DND-41 (cell line): Measurements from ENCODE around the gene RALY.

Experiments
- ATAC-seq: fragments of 200-7000 bp; cut with Tn5 transposase; 3 replicates; pipeline ENCODE4 v1.9.1; 2021; ENCODE audit warnings: low read depth; ENCODE audit not compliant: insufficient read depth
- DNase-seq: peaks from one replicate; pipeline ENCODE4 v3.0.0-alpha.2; 2020
- H2AFZ ChIP-seq: 2 replicates; pipeline ENCODE4 v1.6.0; 2012; ENCODE audit warnings: low read depth, low read length
- H3K27ac ChIP-seq: 2 replicates; pipeline ENCODE4 v1.5.1; 2012; ENCODE audit warnings: low read length, inconsistent platforms
- H3K27me3 ChIP-seq: fragments of 200-600 bp; sonication (generic); 2 replicates; pipeline ENCODE4 v1.6.0; 2012; ENCODE audit warnings: low read length, mild to moderate bottlenecking, inconsistent platforms; ENCODE audit not compliant: insufficient read depth, poor library complexity
- H3K36me3 ChIP-seq: 2 replicates; pipeline ENCODE4 v1.5.1; 2012; ENCODE audit warnings: low read length, inconsistent platforms; ENCODE audit not compliant: insufficient read depth
- H3K4me1 ChIP-seq: 2 replicates; pipeline ENCODE4 v1.5.1; 2012; ENCODE audit warnings: mild to moderate bottlenecking, low read length; ENCODE audit not compliant: insufficient read depth
- H3K4me2 ChIP-seq: 2 replicates; pipeline ENCODE4 v1.6.0; 2012; ENCODE audit warnings: mild to moderate bottlenecking, moderate library complexity, low read length, inconsistent platforms; ENCODE audit not compliant: insufficient read depth
- H3K4me3 ChIP-seq, 2 experiments: fragments of 200-600 bp in 1 of 2; shearing (Covaris generic) in 1 of 2; 2 replicates each; pipeline ENCODE4 v1.5.1; 2012 to 2016; ENCODE audit warnings: inconsistent platforms in 2 of 2, low read length in 2 of 2, mild to moderate bottlenecking in 2 of 2, low read depth in 1 of 2, moderate library complexity in 1 of 2
- H3K79me2 ChIP-seq: 2 replicates; pipeline ENCODE4 v1.6.0; 2012; ENCODE audit warnings: low read length, inconsistent platforms; ENCODE audit not compliant: insufficient read depth
- H3K9ac ChIP-seq: 2 replicates; pipeline ENCODE4 v1.6.0; 2012; ENCODE audit warnings: low read depth, mild to moderate bottlenecking, inconsistent platforms, low read length, moderate library complexity
- H3K9me3 ChIP-seq: 2 replicates; pipeline ENCODE4 v1.5.1; 2012; ENCODE audit warnings: low read length, moderate library complexity, mild to moderate bottlenecking, inconsistent platforms; ENCODE audit not compliant: insufficient read depth, severe bottlenecking
- H4K20me1 ChIP-seq: 2 replicates; pipeline ENCODE4 v1.6.0; 2012; ENCODE audit warnings: low read length; ENCODE audit not compliant: insufficient read depth
- EZH2 ChIP-seq: IDR thresholded peaks from 3 replicates; pipeline ENCODE4 v1.6.1; 2012; ENCODE audit warnings: borderline replicate concordance, low read depth, mild to moderate bottlenecking, moderate library complexity, low read length, inconsistent platforms; ENCODE audit not compliant: severe bottlenecking
- TF ChIP-seq, protein P1 (sequence below): IDR thresholded peaks from 2 replicates; pipeline ENCODE4 v1.5.1; 2012; ENCODE audit warnings: borderline replicate concordance, low read length, moderate library complexity, mild to moderate bottlenecking; ENCODE audit not compliant: poor library complexity, severe bottlenecking; ENCODE audit errors: extremely low read depth

RALY gene

DNA sequence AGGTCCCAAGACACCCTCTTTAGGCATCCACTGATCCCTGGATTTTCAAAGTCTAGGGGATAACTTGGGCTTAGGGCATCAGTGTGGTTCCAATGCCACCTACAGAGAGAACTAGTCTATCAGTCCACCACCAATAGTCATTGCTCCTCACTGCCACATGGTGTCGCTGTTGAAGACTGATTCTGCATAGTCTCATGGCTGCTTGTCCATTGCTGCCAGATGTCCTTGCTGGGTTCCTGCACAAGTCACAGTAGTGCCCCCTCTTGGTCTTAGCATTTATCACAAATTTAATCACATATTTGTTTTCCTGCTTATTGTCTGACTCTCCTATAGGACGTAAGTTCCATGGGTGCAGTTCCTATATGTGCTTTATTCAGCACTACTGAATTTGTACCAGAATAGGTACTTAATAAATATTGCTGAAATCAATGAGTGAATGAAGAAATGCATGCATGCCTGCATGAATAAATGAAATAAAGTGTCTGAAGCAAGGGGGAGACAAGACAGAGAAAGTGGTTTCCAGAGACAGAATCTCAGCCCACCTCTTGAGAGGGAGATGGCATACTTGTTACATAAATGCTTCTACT, 45.9 kb upstream of the RALY start:
- TF ChIP-seq EZH2 = no peak
- TF ChIP-seq, protein P1, sequence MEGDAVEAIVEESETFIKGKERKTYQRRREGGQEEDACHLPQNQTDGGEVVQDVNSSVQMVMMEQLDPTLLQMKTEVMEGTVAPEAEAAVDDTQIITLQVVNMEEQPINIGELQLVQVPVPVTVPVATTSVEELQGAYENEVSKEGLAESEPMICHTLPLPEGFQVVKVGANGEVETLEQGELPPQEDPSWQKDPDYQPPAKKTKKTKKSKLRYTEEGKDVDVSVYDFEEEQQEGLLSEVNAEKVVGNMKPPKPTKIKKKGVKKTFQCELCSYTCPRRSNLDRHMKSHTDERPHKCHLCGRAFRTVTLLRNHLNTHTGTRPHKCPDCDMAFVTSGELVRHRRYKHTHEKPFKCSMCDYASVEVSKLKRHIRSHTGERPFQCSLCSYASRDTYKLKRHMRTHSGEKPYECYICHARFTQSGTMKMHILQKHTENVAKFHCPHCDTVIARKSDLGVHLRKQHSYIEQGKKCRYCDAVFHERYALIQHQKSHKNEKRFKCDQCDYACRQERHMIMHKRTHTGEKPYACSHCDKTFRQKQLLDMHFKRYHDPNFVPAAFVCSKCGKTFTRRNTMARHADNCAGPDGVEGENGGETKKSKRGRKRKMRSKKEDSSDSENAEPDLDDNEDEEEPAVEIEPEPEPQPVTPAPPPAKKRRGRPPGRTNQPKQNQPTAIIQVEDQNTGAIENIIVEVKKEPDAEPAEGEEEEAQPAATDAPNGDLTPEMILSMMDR = peak; percentile 75
- DNase-seq (peak; percentile 43), ATAC-seq (peak; percentile 53; the same call in 1 of the 3 replicates)
- Histone ChIP-seq H3K36me3 (no peaks in the 10 kb centered on the region), H3K27ac (no peak overlapping the region), H3K27me3 (no peaks in the 10 kb centered on the region), H2AFZ (no peak overlapping the region), H3K9ac (no peak overlapping the region), H3K4me2 (no peak overlapping the region), H3K9me3 (peaks cover 14% of the 10 kb centered on the region), H3K4me1 (no peaks in the 10 kb centered on the region), H3K4me3 (no peak overlapping the region), H4K20me1 (no peaks in the 10 kb centered on the region), H3K79me2 (no peaks in the 10 kb centered on the region)

DNA sequence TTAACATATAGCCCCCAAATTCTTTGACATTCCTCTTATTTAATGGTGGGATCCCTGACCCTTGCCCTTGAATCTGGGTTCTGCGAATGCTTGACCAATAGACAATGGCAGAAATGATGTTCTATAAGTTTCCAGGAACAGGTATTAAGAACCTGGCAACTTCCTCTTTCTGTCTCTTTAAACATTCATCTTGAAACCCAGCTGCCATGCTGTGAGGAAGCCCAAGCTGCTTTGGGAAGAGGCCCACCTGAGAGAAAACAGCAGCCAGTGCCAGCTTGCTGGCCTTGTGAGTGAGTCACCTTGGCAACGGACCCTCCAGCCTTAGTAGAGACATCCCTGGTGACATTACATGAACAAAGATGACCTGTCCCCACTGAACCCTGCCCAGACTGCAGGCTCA, 45.2 kb upstream of the RALY start:
- Histone ChIP-seq H3K4me2 (no peak overlapping the region), H2AFZ (no peak overlapping the region), H3K27me3 (no peaks in the 10 kb centered on the region), H4K20me1 (no peaks in the 10 kb centered on the region), H3K4me1 (no peaks in the 10 kb centered on the region), H3K4me3 (no peak overlapping the region), H3K36me3 (no peaks in the 10 kb centered on the region), H3K27ac (no peak overlapping the region), H3K79me2 (no peaks in the 10 kb centered on the region), H3K9me3 (peaks cover 14% of the 10 kb centered on the region), H3K9ac (no peak overlapping the region)
- DNase-seq = no peak
- no peak for ATAC-seq
- no peak for TF ChIP-seq EZH2
- TF ChIP-seq, protein P1 = no peak

DNA sequence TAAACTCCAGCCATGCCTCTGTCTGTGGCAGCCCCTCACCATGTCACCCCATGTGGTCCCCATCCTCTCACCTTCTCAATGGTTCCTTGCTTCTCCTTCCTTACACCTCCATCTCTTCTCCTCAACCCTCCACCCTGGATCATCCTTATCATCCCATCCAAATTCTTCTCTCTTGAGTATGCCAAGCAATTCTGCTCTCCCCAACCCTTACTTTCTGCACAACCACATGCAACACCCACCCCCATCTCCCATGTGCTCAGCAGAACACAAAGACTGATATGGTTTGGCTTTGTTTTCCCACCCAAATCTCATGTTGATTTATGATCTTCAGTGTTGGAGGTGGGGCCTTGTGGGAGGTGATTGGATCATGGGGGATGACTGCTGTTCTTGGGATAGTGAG, 42.5 kb upstream of the RALY start:
- Histone ChIP-seq H4K20me1 (no peaks in the 10 kb centered on the region), H3K9ac (no peak overlapping the region), H3K36me3 (no peaks in the 10 kb centered on the region), H3K27me3 (peaks cover 4% of the 10 kb centered on the region), H2AFZ (no peak overlapping the region), H3K4me2 (no peak overlapping the region), H3K79me2 (no peaks in the 10 kb centered on the region), H3K27ac (no peak overlapping the region), H3K4me1 (no peaks in the 10 kb centered on the region), H3K9me3 (peaks cover 14% of the 10 kb centered on the region), H3K4me3 (no peak overlapping the region)
- no peak for DNase-seq
- no peak for TF ChIP-seq EZH2
- TF ChIP-seq, protein P1 = no peak
- no peak for ATAC-seq
